Lower lobe of right lung (tissue), 2 donors: ENCODE measurements around the gene SLMAP. TPM values are rescaled to one million over a fixed set of nuclear protein-coding genes. Genes with fewer than 3 reads are reported as not detected.

Experiments
- ATAC-seq, 2 donors: fragments of 200-7000 bp; cut with Tn5 transposase; one replicate each; pipeline ENCODE4 v1.9.1; 2020 to 2022; ENCODE audit warnings: mild to moderate bottlenecking in 2 of 2, moderate library complexity in 2 of 2
- DNase-seq: peaks from one replicate; pipeline ENCODE4 v3.0.0-alpha.2; 2020
- H3K27ac ChIP-seq: fragments of 200-600 bp; one replicate; pipeline ENCODE4 v1.8.0; 2022
- H3K27me3 ChIP-seq: fragments of 200-600 bp; one replicate; pipeline ENCODE4 v1.8.0; 2022; ENCODE audit warnings: low read depth
- H3K36me3 ChIP-seq: fragments of 200-600 bp; one replicate; pipeline ENCODE4 v1.8.0; 2022; ENCODE audit warnings: mild to moderate bottlenecking
- H3K4me1 ChIP-seq: fragments of 200-600 bp; one replicate; pipeline ENCODE4 v1.8.0; 2022
- H3K4me3 ChIP-seq: fragments of 200-600 bp; one replicate; pipeline ENCODE4 v1.8.0; 2022; ENCODE audit warnings: mild to moderate bottlenecking
- H3K9me3 ChIP-seq: fragments of 200-600 bp; one replicate; pipeline ENCODE4 v1.8.0; 2022
- CTCF ChIP-seq: fragments of 200-600 bp; IDR thresholded peaks from one replicate; pipeline ENCODE4 v1.8.0; 2022; ENCODE audit warnings: antibody characterized with exemption, mild to moderate bottlenecking
- intact Hi-C: fragments of 100-400 bp; cut with DNase I; formaldehyde crosslinking; loops from one replicate; pipeline ENCODE4 v1.11.0; 2022
- total RNA-seq: library from RNA; stranded (reverse); fragmentation: NEBNext Ultra II Directional; extraction: Animal tissue kit (Norgen Biotek cat#: 25700); gene quantifications from one replicate; pipeline ENCODE4 v1.2.1, GENCODE V29; 2021
- donor health status: DM: no; HTN: yes; CAD: no; lungs with severe emphysema.

Gene SLMAP
- total RNA-seq, 1 donor from 2014 or later = 66.3 TPM

GRCh38 chr3:57963811-57964346, 207.8 kb downstream of the SLMAP start:
- no peaks in the 10 kb centered on the region for H3K36me3 ChIP-seq
- H3K4me1 ChIP-seq = peaks cover 16% of the 10 kb centered on the region
- ATAC-seq (no peak), DNase-seq (no peak)
- TF ChIP-seq CTCF = no peak
- H3K9me3 ChIP-seq = no peaks in the 10 kb centered on the region
- H3K27ac ChIP-seq = no peak overlapping the region
- no peaks in the 10 kb centered on the region for H3K27me3 ChIP-seq
- H3K4me3 ChIP-seq = no peak overlapping the region
- intact Hi-C loops = no loop called here

GRCh38 chr3:57966829-57967228, 210.7 kb downstream of the SLMAP start:
- no peak for DNase-seq
- Histone ChIP-seq H3K4me1 (no peaks in the 10 kb centered on the region), H3K36me3 (no peaks in the 10 kb centered on the region), H3K27ac (no peak overlapping the region), H3K9me3 (no peaks in the 10 kb centered on the region), H3K4me3 (no peak overlapping the region), H3K27me3 (no peaks in the 10 kb centered on the region)
- ATAC-seq = no peak
- intact Hi-C loops = no loop called here
- no peak for TF ChIP-seq CTCF

GRCh38 chr3:57967590-57967989, 211.5 kb downstream of the SLMAP start:
- TF ChIP-seq CTCF = no peak
- no peak for ATAC-seq
- DNase-seq = no peak
- Histone ChIP-seq H3K27ac (no peak overlapping the region), H3K27me3 (no peaks in the 10 kb centered on the region), H3K9me3 (no peaks in the 10 kb centered on the region), H3K4me3 (no peak overlapping the region), H3K36me3 (no peaks in the 10 kb centered on the region), H3K4me1 (peaks cover 7% of the 10 kb centered on the region)
- intact Hi-C loops = no loop called here

- DNase-seq (no peak), ATAC-seq (no peak)
- H3K27me3 ChIP-seq = no peaks in the 10 kb centered on the region
- no peaks in the 10 kb centered on the region for H3K9me3 ChIP-seq
- no peak overlapping the region for H3K4me3 ChIP-seq
- no peak overlapping the region for H3K27ac ChIP-seq
- H3K36me3 ChIP-seq = no peaks in the 10 kb centered on the region
- intact Hi-C loops = no loop called here
- H3K4me1 ChIP-seq = peaks cover 10% of the 10 kb centered on the region
- no peak for TF ChIP-seq CTCF
Observed at GRCh38 chr3:57968501-57968900, 212.4 kb downstream of the SLMAP start.

- Histone ChIP-seq H3K9me3 (no peaks in the 10 kb centered on the region), H3K4me3 (no peak overlapping the region), H3K27me3 (no peaks in the 10 kb centered on the region), H3K36me3 (no peaks in the 10 kb centered on the region), H3K27ac (no peak overlapping the region), H3K4me1 (peaks cover 18% of the 10 kb centered on the region)
- ATAC-seq (no peak), DNase-seq (no peak)
- no peak for TF ChIP-seq CTCF
- intact Hi-C loops = no loop called here
Observed at GRCh38 chr3:57971975-57972374, 215.9 kb downstream of the SLMAP start.
